HG02973 (cell line): Measurements from ENCODE around the gene HYDIN.
"Not testable (repeated sequence)": the region's sequence is repeated elsewhere in the genome, so short reads cannot be mapped to it uniquely, and the experiment has no call there.

ENCODE experiments used
- ATAC-seq: cut with Tn5 transposase; IDR thresholded peaks from one replicate; pipeline ENCODE4 v1.9.1; 2021; ENCODE audit warnings: moderate library complexity; ENCODE audit not compliant: unreplicated experiment

Gene HYDIN

GRCh38 chr16:71143246-71143645 is 87.3 kb downstream of the HYDIN start:
- ATAC-seq, result not testable (repeated sequence)

GRCh38 chr16:71110565-71110964 is 120.0 kb downstream of the HYDIN start:
- ATAC-seq, result not testable (repeated sequence)

GRCh38 chr16:71109656-71110208 is 120.8 kb downstream of the HYDIN start:
- ATAC-seq, result not testable (repeated sequence)

GRCh38 chr16:71105881-71106280 is 124.6 kb downstream of the HYDIN start:
- ATAC-seq, result not testable (repeated sequence)

- ATAC-seq, result not testable (repeated sequence)
Observed at GRCh38 chr16:71083573-71083972, 146.9 kb downstream of the HYDIN start.

- ATAC-seq, result not testable (repeated sequence)
Observed at GRCh38 chr16:71080777-71081176, 149.7 kb downstream of the HYDIN start.

- ATAC-seq, result not testable (repeated sequence)
Observed at GRCh38 chr16:71080262-71080661, 150.3 kb downstream of the HYDIN start.

GRCh38 chr16:71070651-71071050 is 159.9 kb downstream of the HYDIN start:
- ATAC-seq, result not testable (repeated sequence)

- not testable (repeated sequence) for ATAC-seq
Observed at GRCh38 chr16:71069842-71070241, 160.7 kb downstream of the HYDIN start.

- not testable (repeated sequence) for ATAC-seq
Observed at GRCh38 chr16:71053897-71054609, 176.5 kb downstream of the HYDIN start.

- not testable (repeated sequence) for ATAC-seq
Observed at GRCh38 chr16:71050307-71050706, 180.2 kb downstream of the HYDIN start.

GRCh38 chr16:71039368-71040111 is 191.0 kb downstream of the HYDIN start:
- not testable (repeated sequence) for ATAC-seq

- ATAC-seq, result not testable (repeated sequence)
Observed at GRCh38 chr16:71038421-71038820, 192.1 kb downstream of the HYDIN start.

GRCh38 chr16:71037987-71038386 is 192.5 kb downstream of the HYDIN start:
- ATAC-seq, result not testable (repeated sequence)

GRCh38 chr16:71028032-71028727 is 202.3 kb downstream of the HYDIN start:
- ATAC-seq, result not testable (repeated sequence)

- not testable (repeated sequence) for ATAC-seq
Observed at GRCh38 chr16:71027511-71027910, 203.0 kb downstream of the HYDIN start.

GRCh38 chr16:71023851-71024439 is 206.6 kb downstream of the HYDIN start:
- ATAC-seq, result not testable (repeated sequence)

GRCh38 chr16:71021961-71022537 is 208.5 kb downstream of the HYDIN start:
- ATAC-seq, result not testable (repeated sequence)

GRCh38 chr16:71019067-71019682 is 211.3 kb downstream of the HYDIN start:
- ATAC-seq, result not testable (repeated sequence)

GRCh38 chr16:71015419-71015818 is 215.1 kb downstream of the HYDIN start:
- ATAC-seq, result not testable (repeated sequence)
